Endothelial cell of umbilical vein (primary cell): ENCODE results near the gene GIGYF2.

Experiments used
- CTCF ChIP-seq, 2 donors: IDR thresholded peaks; 1 replicate in 1 of 2; 2 replicates in 1 of 2; pipeline ENCODE4 v1.5.1; 2011; ENCODE audit warnings: low read length in 2 of 2, mild to moderate bottlenecking in 2 of 2, moderate library complexity in 2 of 2, control low read depth in 1 of 2, inconsistent platforms in 1 of 2, low read depth in 1 of 2; ENCODE audit not compliant: insufficient read depth in 1 of 2; ENCODE audit errors: extremely low read depth in 1 of 2
- EZH2 ChIP-seq: IDR thresholded peaks from 2 replicates; pipeline ENCODE4 v1.6.1; 2012; ENCODE audit warnings: borderline replicate concordance, low read depth, mild to moderate bottlenecking, moderate library complexity, low read length, inconsistent platforms; ENCODE audit not compliant: severe bottlenecking
- MYC ChIP-seq: IDR thresholded peaks from one replicate; pipeline ENCODE4 v1.6.1; 2011; ENCODE audit warnings: mild to moderate bottlenecking, low read depth, low read length
- POLR2A ChIP-seq: IDR thresholded peaks from 2 replicates; pipeline ENCODE4 v1.6.1; 2012; ENCODE audit warnings: low read depth, mild to moderate bottlenecking, control low read depth, low read length
- POLR2AphosphoS5 ChIP-seq: IDR thresholded peaks from 2 replicates; pipeline ENCODE4 v1.6.1; 2012; ENCODE audit warnings: low read depth, mild to moderate bottlenecking, control low read depth, low read length, moderate library complexity; ENCODE audit not compliant: insufficient read depth

GRCh38 chr2:232666051-232666805 lies 30.9 kb upstream of the GIGYF2 start:
- TF ChIP-seq POLR2A: no peak
- TF ChIP-seq MYC: no peak
- TF ChIP-seq POLR2AphosphoS5: no peak
- no peak for TF ChIP-seq CTCF (IDR thresholded peaks at IDR 0.05; ENCODE audit: extremely low read depth in 1 of 2, insufficient read depth in 1 of 2, low read depth in 1 of 2, low read length in 2 of 2)
- TF ChIP-seq EZH2: no peak
